ENCODE data around the gene DNAJC25. TPM values are rescaled to one million over a fixed set of nuclear protein-coding genes. Genes with fewer than 3 reads are reported as not detected.
A peak's percentile ranks its signal among the peaks of the same experiment; 100 is the strongest.

DNAJC25 gene
- total and polyA plus RNA-seq, 2 experiments from 2014 or later, result 8.4 to 8.9 TPM

DNA sequence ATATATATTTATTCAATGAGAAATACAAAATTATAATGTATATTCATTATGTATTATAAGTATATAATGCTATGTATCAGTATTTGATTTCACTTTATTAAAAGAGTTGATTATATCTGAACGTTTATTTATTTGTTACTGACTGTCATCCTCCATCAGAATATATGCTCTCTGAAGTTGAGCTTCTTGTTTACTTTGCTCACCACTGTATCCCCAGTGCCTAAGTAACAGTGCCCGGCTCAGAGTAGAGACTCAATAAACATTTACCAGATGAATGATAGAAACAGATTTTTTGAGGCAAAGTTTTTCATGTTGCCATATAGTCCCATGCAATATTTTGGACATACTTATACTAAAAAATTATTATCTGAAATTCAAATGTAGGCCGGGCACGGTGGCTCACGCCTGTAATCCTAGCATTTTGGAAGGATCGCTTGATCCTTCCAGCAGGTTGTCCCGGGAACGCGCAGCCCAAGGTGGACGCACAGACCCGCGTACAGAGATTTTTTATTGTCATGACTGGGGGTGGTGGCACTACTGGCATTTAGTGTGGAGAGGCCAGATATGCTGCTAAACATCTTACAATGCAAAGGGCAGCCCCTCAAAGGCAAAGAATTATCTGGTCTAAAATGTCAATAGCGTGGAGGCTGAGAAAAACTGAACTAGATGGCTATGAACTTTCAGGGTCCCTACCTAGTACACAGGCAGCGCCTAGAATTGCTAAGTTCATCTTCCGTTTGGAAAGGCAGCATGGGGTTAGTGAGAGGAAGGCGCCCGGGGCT lies 761 bp upstream of the DNAJC25 start:
- peak overlapping the region; percentile 76 for H3K27ac Mint-ChIP-seq
- no peak for TF ChIP-seq NANOG (IDR thresholded peaks at IDR 0.05; ENCODE audit: borderline replicate concordance)
- TF ChIP-seq POLR2AphosphoS5 (IDR thresholded peaks at IDR 0.05; ENCODE audit: low read depth), result no peak
- TF ChIP-seq EZH2phosphoT487 (IDR thresholded peaks at IDR 0.05; ENCODE audit: unreplicated experiment), result no peak
- no peak for TF ChIP-seq ZNF331 (CRISPR knock-in tag; IDR thresholded peaks at IDR 0.05; ENCODE audit: low read depth)
- TF ChIP-seq, protein P1, sequence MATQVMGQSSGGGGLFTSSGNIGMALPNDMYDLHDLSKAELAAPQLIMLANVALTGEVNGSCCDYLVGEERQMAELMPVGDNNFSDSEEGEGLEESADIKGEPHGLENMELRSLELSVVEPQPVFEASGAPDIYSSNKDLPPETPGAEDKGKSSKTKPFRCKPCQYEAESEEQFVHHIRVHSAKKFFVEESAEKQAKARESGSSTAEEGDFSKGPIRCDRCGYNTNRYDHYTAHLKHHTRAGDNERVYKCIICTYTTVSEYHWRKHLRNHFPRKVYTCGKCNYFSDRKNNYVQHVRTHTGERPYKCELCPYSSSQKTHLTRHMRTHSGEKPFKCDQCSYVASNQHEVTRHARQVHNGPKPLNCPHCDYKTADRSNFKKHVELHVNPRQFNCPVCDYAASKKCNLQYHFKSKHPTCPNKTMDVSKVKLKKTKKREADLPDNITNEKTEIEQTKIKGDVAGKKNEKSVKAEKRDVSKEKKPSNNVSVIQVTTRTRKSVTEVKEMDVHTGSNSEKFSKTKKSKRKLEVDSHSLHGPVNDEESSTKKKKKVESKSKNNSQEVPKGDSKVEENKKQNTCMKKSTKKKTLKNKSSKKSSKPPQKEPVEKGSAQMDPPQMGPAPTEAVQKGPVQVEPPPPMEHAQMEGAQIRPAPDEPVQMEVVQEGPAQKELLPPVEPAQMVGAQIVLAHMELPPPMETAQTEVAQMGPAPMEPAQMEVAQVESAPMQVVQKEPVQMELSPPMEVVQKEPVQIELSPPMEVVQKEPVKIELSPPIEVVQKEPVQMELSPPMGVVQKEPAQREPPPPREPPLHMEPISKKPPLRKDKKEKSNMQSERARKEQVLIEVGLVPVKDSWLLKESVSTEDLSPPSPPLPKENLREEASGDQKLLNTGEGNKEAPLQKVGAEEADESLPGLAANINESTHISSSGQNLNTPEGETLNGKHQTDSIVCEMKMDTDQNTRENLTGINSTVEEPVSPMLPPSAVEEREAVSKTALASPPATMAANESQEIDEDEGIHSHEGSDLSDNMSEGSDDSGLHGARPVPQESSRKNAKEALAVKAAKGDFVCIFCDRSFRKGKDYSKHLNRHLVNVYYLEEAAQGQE (IDR thresholded peaks at IDR 0.05; ENCODE audit: unreplicated experiment), result no peak
- no peak for TF ChIP-seq EZH2 (IDR thresholded peaks at IDR 0.05; ENCODE audit: low read depth, unreplicated experiment)
- no peak for TF ChIP-seq ZNF114 (CRISPR knock-in tag; IDR thresholded peaks at IDR 0.05)
- no peak for TF ChIP-seq CREB1 (CRISPR knock-in tag; IDR thresholded peaks at IDR 0.05; ENCODE audit: low read depth)
- TF ChIP-seq, protein P2, sequence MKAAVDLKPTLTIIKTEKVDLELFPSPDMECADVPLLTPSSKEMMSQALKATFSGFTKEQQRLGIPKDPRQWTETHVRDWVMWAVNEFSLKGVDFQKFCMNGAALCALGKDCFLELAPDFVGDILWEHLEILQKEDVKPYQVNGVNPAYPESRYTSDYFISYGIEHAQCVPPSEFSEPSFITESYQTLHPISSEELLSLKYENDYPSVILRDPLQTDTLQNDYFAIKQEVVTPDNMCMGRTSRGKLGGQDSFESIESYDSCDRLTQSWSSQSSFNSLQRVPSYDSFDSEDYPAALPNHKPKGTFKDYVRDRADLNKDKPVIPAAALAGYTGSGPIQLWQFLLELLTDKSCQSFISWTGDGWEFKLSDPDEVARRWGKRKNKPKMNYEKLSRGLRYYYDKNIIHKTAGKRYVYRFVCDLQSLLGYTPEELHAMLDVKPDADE (IDR thresholded peaks at IDR 0.05), result no peak
- TF ChIP-seq, protein P3, sequence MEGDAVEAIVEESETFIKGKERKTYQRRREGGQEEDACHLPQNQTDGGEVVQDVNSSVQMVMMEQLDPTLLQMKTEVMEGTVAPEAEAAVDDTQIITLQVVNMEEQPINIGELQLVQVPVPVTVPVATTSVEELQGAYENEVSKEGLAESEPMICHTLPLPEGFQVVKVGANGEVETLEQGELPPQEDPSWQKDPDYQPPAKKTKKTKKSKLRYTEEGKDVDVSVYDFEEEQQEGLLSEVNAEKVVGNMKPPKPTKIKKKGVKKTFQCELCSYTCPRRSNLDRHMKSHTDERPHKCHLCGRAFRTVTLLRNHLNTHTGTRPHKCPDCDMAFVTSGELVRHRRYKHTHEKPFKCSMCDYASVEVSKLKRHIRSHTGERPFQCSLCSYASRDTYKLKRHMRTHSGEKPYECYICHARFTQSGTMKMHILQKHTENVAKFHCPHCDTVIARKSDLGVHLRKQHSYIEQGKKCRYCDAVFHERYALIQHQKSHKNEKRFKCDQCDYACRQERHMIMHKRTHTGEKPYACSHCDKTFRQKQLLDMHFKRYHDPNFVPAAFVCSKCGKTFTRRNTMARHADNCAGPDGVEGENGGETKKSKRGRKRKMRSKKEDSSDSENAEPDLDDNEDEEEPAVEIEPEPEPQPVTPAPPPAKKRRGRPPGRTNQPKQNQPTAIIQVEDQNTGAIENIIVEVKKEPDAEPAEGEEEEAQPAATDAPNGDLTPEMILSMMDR (conservative IDR thresholded peaks at IDR 0.05; ENCODE audit: low read depth in 2 of 2), result no peak
- no peak for TF ChIP-seq STAT1 (IDR thresholded peaks at IDR 0.05; ENCODE audit: unreplicated experiment)
- TF ChIP-seq, protein P4, sequence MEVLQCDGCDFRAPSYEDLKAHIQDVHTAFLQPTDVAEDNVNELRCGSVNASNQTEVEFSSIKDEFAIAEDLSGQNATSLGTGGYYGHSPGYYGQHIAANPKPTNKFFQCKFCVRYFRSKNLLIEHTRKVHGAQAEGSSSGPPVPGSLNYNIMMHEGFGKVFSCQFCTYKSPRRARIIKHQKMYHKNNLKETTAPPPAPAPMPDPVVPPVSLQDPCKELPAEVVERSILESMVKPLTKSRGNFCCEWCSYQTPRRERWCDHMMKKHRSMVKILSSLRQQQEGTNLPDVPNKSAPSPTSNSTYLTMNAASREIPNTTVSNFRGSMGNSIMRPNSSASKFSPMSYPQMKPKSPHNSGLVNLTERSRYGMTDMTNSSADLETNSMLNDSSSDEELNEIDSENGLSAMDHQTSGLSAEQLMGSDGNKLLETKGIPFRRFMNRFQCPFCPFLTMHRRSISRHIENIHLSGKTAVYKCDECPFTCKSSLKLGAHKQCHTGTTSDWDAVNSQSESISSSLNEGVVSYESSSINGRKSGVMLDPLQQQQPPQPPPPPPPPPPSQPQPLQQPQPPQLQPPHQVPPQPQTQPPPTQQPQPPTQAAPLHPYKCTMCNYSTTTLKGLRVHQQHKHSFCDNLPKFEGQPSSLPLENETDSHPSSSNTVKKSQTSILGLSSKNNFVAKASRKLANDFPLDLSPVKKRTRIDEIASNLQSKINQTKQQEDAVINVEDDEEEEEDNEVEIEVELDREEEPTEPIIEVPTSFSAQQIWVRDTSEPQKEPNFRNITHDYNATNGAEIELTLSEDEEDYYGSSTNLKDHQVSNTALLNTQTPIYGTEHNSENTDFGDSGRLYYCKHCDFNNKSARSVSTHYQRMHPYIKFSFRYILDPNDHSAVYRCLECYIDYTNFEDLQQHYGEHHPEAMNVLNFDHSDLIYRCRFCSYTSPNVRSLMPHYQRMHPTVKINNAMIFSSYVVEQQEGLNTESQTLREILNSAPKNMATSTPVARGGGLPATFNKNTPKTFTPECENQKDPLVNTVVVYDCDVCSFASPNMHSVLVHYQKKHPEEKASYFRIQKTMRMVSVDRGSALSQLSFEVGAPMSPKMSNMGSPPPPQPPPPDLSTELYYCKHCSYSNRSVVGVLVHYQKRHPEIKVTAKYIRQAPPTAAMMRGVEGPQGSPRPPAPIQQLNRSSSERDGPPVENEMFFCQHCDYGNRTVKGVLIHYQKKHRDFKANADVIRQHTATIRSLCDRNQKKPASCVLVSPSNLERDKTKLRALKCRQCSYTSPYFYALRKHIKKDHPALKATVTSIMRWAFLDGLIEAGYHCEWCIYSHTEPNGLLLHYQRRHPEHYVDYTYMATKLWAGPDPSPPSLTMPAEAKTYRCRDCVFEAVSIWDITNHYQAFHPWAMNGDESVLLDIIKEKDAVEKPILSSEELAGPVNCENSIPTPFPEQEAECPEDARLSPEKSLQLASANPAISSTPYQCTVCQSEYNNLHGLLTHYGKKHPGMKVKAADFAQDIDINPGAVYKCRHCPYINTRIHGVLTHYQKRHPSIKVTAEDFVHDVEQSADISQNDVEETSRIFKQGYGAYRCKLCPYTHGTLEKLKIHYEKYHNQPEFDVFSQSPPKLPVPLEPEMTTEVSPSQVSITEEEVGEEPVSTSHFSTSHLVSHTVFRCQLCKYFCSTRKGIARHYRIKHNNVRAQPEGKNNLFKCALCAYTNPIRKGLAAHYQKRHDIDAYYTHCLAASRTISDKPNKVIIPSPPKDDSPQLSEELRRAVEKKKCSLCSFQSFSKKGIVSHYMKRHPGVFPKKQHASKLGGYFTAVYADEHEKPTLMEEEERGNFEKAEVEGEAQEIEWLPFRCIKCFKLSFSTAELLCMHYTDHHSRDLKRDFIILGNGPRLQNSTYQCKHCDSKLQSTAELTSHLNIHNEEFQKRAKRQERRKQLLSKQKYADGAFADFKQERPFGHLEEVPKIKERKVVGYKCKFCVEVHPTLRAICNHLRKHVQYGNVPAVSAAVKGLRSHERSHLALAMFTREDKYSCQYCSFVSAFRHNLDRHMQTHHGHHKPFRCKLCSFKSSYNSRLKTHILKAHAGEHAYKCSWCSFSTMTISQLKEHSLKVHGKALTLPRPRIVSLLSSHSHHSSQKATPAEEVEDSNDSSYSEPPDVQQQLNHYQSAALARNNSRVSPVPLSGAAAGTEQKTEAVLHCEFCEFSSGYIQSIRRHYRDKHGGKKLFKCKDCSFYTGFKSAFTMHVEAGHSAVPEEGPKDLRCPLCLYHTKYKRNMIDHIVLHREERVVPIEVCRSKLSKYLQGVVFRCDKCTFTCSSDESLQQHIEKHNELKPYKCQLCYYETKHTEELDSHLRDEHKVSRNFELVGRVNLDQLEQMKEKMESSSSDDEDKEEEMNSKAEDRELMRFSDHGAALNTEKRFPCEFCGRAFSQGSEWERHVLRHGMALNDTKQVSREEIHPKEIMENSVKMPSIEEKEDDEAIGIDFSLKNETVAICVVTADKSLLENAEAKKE (CRISPR knock-in tag; IDR thresholded peaks at IDR 0.05), result no peak
- TF ChIP-seq JUNB (IDR thresholded peaks at IDR 0.05; ENCODE audit: unreplicated experiment), result no peak
- no peaks in the 10 kb centered on the region for H3K9me3 Mint-ChIP-seq
- H3K27me3 ChIP-seq (ENCODE audit: insufficient read depth), result no peaks in the 10 kb centered on the region
- no peaks in the 10 kb centered on the region for H3F3A ChIP-seq (replicated peaks; ENCODE audit: low read depth)
- DNase-seq (ENCODE audit: low spot score), result peak; percentile 32
- H3K4me1 Mint-ChIP-seq, result peaks cover 33% of the 10 kb centered on the region
- H3K4me3 Mint-ChIP-seq, result peak overlapping the region; percentile 95
- peak overlapping the region; percentile 78 for H3K4me3 ChIP-seq
- H2AFZ ChIP-seq, result peak overlapping the region; percentile 96
- no peaks in the 10 kb centered on the region for H3K36me3 Mint-ChIP-seq (ENCODE audit: low read depth)
- peaks cover 8% of the 10 kb centered on the region for H3K4me1 ChIP-seq (ENCODE audit: insufficient read depth)
- no peaks in the 10 kb centered on the region for H3K9me2 ChIP-seq (ENCODE audit: insufficient read depth)
- H3K27me3 Mint-ChIP-seq (ENCODE audit: insufficient read depth, low read depth, poor library complexity), result peaks cover 4% of the 10 kb centered on the region
- H3K27ac ChIP-seq (ENCODE audit: low read depth), result 0 out of 2 replicates have a peak overlapping the region, but pooled peaks have one; percentile 79
- H3K4me2 ChIP-seq, result peak overlapping the region; percentile 83
- no peaks in the 10 kb centered on the region for H3K36me3 ChIP-seq (ENCODE audit: insufficient read depth)
- H4K20me1 ChIP-seq (replicated peaks; ENCODE audit: insufficient read depth), result peaks cover 13% of the 10 kb centered on the region; the same call in 1 of the 2 replicates
- peaks cover 38% of the 10 kb centered on the region for H3K79me2 ChIP-seq (replicated peaks; ENCODE audit: insufficient read depth)
- ATAC-seq, result peak; percentile 29

All from GM23338 (cell line).